OCI-LY1 (cell line): Measurements from ENCODE around the gene TMEM109.

Experiments used
- H2AFZ ChIP-seq: fragments of 200-600 bp; sonication (generic), shearing (Covaris generic); 2 replicates; pipeline ENCODE4 v1.6.0; 2014; ENCODE audit warnings: antibody characterized with exemption, mild to moderate bottlenecking, low read length
- H3F3A ChIP-seq: fragments of 200-600 bp; sonication (generic), shearing (Covaris generic); 2 replicates; pipeline ENCODE4 v1.6.0; 2014; ENCODE audit warnings: mild to moderate bottlenecking, antibody characterized with exemption, low read length, moderate library complexity; ENCODE audit not compliant: insufficient read depth
- H3K27ac ChIP-seq: fragments of 200-600 bp; sonication (generic); 2 replicates; pipeline ENCODE4 v1.5.1; 2014; ENCODE audit warnings: low read length, mixed run types, mild to moderate bottlenecking, low read depth; ENCODE audit not compliant: poor library complexity, severe bottlenecking
- H3K27me3 ChIP-seq: fragments of 200-600 bp; sonication (generic); 2 replicates; pipeline ENCODE4 v1.6.0; 2014; ENCODE audit warnings: antibody characterized with exemption, mild to moderate bottlenecking, low read length, moderate library complexity; ENCODE audit not compliant: insufficient read depth
- H3K36me3 ChIP-seq: fragments of 200-600 bp; sonication (generic); 2 replicates; pipeline ENCODE4 v1.6.1; 2014; ENCODE audit warnings: mild to moderate bottlenecking, antibody characterized with exemption, low read length, moderate library complexity, mixed read lengths; ENCODE audit not compliant: insufficient read depth
- H3K4me1 ChIP-seq: fragments of 200-600 bp; sonication (generic); 2 replicates; pipeline ENCODE4 v1.5.1; 2014; ENCODE audit warnings: mild to moderate bottlenecking, low read length, moderate library complexity; ENCODE audit not compliant: insufficient read depth, severe bottlenecking
- H3K4me2 ChIP-seq: fragments of 200-600 bp; sonication (generic), shearing (Covaris generic); 2 replicates; pipeline ENCODE4 v1.6.1; 2014; ENCODE audit warnings: low read length
- H3K4me3 ChIP-seq: fragments of 200-600 bp; sonication (generic); 2 replicates; pipeline ENCODE4 v1.5.1; 2014; ENCODE audit warnings: low read length, low read depth, mild to moderate bottlenecking, mixed read lengths; ENCODE audit not compliant: poor library complexity, severe bottlenecking
- H3K79me2 ChIP-seq: fragments of 200-600 bp; shearing (Covaris generic); 2 replicates; pipeline ENCODE4 v1.6.1; 2016; ENCODE audit warnings: mixed run types, low read length, mixed read lengths; ENCODE audit not compliant: insufficient read depth
- H3K9ac ChIP-seq: fragments of 200-600 bp; sonication (generic), shearing (Covaris generic); 2 replicates; pipeline ENCODE4 v1.6.1; 2014; ENCODE audit warnings: mild to moderate bottlenecking, low read length, mixed read lengths
- H3K9me2 ChIP-seq: fragments of 200-600 bp; sonication (generic), shearing (Covaris generic); 2 replicates; pipeline ENCODE4 v1.6.1; 2014; ENCODE audit warnings: low read depth, mild to moderate bottlenecking, low read length, mixed read lengths
- H3K9me3 ChIP-seq: fragments of 200-600 bp; shearing (Covaris generic); 2 replicates; pipeline ENCODE4 v1.6.1; 2014; ENCODE audit warnings: low read length, mixed read lengths
- H4K20me1 ChIP-seq: fragments of 200-600 bp; sonication (generic), shearing (Covaris generic); 2 replicates; pipeline ENCODE4 v1.6.0; 2016; ENCODE audit warnings: mild to moderate bottlenecking, low read length; ENCODE audit not compliant: insufficient read depth
- EZH2 ChIP-seq: fragments of 200-600 bp; sonication (generic), shearing (Covaris generic); IDR thresholded peaks from 2 replicates; pipeline ENCODE4 v1.8.0; 2017; ENCODE audit warnings: borderline replicate concordance, mixed run types, mild to moderate bottlenecking, antibody characterized with exemption, low read length, moderate library complexity, mixed read lengths
- TF ChIP-seq, protein P1 (sequence below): fragments of 200-600 bp; sonication (generic), shearing (Covaris generic); IDR thresholded peaks from 2 replicates; pipeline ENCODE4 v1.5.1; 2017; ENCODE audit warnings: mild to moderate bottlenecking, antibody characterized with exemption, low read length, moderate library complexity, mixed read lengths

Gene TMEM109

DNA sequence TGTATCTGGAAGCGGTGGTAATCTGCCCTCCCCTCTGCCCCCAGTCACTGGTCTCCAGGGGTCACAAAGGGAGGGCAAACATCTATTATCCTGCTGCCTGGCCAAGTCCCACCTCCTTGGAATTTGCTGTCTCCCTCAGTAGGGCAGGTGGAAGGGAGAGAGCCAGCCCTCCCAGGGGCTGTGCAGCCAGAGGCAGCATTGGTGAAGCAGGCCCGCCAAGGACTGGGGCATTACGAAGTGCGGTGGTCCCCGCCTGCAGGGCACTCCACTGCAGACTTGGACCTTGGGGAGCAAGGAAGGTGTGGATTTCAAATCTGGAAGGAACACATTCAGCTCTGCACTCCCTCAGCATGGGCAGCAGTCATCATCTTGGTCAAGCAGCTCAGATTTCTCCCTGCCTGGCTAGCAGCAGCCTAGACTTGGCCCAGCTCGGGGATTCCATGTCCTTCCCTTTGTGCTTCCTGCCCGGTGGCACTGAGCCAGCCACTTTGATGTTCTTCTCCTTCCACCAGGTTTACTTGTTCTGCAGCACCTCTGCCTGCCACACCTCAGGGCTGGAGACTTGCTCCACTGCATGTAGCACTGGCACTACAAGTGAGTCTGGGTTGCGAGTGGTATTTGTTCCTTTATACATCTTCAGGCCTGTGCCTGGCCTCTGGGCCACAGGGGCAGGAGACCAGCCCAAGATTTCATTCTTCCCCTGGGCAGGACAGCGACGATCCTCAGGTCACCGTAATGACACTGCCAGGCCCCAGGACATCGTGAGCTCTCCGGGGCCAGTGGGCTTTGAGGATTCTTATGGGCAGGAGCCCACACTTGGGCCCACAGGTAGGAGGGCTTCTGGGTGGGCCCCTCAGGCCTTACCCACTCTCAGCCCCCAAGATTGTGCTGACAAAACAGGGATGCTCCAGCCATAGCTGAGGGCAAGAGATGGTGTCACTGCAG lies 39.3 kb upstream of the TMEM109 start:
- Histone ChIP-seq H3K27me3 (no peaks in the 10 kb centered on the region), H3K4me2 (no peak overlapping the region), H2AFZ (no peak overlapping the region), H3K9me2 (no peaks in the 10 kb centered on the region), H3K79me2 (no peaks in the 10 kb centered on the region), H3K9me3 (no peaks in the 10 kb centered on the region), H3K9ac (no peak overlapping the region), H4K20me1 (no peaks in the 10 kb centered on the region), H3K36me3 (peaks cover 10% of the 10 kb centered on the region), H3F3A (no peaks in the 10 kb centered on the region), H3K4me3 (no peak overlapping the region), H3K27ac (no peak overlapping the region), H3K4me1 (no peaks in the 10 kb centered on the region)
- no peak for TF ChIP-seq EZH2
- TF ChIP-seq, protein P1, sequence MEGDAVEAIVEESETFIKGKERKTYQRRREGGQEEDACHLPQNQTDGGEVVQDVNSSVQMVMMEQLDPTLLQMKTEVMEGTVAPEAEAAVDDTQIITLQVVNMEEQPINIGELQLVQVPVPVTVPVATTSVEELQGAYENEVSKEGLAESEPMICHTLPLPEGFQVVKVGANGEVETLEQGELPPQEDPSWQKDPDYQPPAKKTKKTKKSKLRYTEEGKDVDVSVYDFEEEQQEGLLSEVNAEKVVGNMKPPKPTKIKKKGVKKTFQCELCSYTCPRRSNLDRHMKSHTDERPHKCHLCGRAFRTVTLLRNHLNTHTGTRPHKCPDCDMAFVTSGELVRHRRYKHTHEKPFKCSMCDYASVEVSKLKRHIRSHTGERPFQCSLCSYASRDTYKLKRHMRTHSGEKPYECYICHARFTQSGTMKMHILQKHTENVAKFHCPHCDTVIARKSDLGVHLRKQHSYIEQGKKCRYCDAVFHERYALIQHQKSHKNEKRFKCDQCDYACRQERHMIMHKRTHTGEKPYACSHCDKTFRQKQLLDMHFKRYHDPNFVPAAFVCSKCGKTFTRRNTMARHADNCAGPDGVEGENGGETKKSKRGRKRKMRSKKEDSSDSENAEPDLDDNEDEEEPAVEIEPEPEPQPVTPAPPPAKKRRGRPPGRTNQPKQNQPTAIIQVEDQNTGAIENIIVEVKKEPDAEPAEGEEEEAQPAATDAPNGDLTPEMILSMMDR = no peak

DNA sequence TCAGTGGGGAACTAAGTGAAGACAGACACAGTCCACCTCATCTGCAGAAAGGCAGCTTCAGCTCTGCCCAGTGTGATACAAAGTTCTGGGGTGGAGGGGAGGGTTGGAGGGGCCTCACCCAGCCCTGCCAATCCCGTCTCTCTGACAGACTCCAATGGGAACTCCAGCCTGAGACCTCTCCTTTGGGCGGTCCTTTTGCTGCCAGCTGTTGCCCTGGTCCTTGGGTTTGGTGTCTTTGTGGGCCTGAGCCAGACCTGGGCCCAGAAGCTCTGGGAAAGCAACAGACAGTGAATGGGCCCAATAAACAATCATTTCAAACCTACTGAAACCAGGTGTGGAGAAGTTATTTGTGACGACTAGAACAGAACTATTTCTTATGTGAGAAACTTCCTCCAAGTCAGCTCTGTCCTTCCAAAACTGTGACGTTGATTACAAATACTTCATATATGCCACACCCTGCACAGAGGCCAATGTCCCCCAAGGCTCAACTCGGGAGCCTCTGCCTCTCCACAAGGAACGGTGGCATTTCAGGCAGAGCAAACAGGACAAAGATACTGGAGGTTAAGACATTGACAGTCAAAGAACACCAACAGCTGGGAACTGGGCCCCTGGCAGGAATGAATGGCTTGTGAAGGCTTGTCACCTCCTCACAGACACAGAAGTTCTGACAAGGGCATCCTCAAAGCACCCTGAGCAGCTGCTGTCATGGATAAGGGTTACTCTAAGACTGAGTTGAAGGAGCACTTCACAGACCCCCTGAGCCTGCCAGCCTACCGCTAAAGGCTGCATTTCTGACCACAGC lies 38.4 kb upstream of the TMEM109 start:
- Histone ChIP-seq H3K9me3 (no peaks in the 10 kb centered on the region), H3K4me1 (no peaks in the 10 kb centered on the region), H3K9ac (no peak overlapping the region), H3K4me3 (no peak overlapping the region), H2AFZ (no peak overlapping the region), H3K9me2 (no peaks in the 10 kb centered on the region), H3K36me3 (peaks cover 19% of the 10 kb centered on the region), H4K20me1 (no peaks in the 10 kb centered on the region), H3F3A (no peaks in the 10 kb centered on the region), H3K27me3 (no peaks in the 10 kb centered on the region), H3K4me2 (no peak overlapping the region), H3K27ac (no peak overlapping the region), H3K79me2 (no peaks in the 10 kb centered on the region)
- no peak for TF ChIP-seq EZH2
- TF ChIP-seq, protein P1 = no peak

DNA sequence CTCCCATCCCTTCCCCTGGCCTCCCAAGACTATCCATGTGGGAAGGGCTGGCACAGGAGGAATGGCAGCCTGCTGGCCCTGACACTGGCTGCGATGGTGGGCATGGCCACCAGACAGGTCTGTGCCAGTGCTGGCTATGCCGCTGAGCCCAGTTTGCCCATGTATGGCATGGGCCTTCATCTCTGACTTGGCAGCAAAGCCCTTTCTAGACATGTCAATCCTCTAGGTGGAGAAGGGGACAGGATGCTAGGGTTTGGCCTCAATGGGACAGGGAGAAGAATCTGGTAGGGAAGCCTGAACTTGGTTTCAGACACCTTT lies 37.8 kb upstream of the TMEM109 start:
- no peak overlapping the region for H3K4me3 ChIP-seq
- no peaks in the 10 kb centered on the region for H3K79me2 ChIP-seq
- H3K27ac ChIP-seq = no peak overlapping the region
- no peaks in the 10 kb centered on the region for H3K9me3 ChIP-seq
- no peaks in the 10 kb centered on the region for H4K20me1 ChIP-seq
- H3K9ac ChIP-seq = no peak overlapping the region
- H3F3A ChIP-seq = no peaks in the 10 kb centered on the region
- no peak for TF ChIP-seq EZH2
- TF ChIP-seq, protein P1 = no peak
- peaks cover 24% of the 10 kb centered on the region for H3K36me3 ChIP-seq
- H3K27me3 ChIP-seq = no peaks in the 10 kb centered on the region
- no peaks in the 10 kb centered on the region for H3K9me2 ChIP-seq
- no peak overlapping the region for H3K4me2 ChIP-seq
- H2AFZ ChIP-seq = no peak overlapping the region
- H3K4me1 ChIP-seq = no peaks in the 10 kb centered on the region
